HG02970 (cell line): ENCODE measurements around the gene FAM53B.

Source experiments
- ATAC-seq: cut with Tn5 transposase; IDR thresholded peaks from one replicate; pipeline ENCODE4 v1.9.1; 2021; ENCODE audit warnings: mild to moderate bottlenecking, moderate library complexity, moderate number of reproducible peaks; ENCODE audit not compliant: unreplicated experiment, low FRiP score

The FAM53B gene

DNA sequence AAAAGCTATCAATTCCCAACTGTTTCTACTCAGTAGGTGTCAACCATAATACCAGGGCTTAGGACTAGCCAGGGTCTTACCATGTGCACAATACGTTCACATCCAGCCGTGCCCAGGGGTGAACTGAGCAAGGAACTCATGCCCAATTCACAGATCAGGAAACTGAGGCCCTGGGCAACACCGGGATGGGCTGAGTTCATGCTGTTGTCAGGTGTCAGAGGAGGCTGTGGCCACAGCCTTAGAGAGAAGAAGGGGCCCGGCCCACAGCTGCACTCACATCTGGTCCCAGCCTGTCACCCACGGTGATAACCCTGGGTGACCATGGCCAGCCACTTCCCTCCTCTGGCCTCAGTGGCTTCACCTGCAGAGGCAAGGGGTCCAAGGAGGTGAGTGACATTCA is 92.0 kb downstream of the FAM53B start:
- no peak for ATAC-seq

DNA sequence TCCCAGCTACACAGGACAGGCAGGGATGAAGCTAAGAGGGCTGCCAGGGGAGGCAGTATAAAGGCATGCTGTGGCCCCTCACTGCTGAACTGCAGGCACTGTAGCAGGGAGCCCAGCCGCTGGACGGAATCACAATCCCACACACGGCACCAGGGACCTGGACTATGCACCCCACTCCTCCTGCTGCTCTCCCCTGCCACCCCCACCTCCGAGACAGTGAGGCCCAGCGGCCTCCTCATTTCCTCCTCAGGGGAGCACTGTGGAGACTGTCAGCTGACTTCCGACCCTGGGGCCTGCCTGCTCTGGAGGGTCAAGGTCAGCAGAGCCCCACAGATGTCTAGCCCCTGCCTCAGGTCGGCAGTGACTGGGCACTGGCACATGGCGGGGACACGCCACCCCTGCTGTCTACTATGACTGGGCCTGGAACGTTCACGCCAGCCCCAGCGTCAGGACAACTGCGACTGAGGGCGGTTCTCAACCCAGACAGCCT is 92.7 kb downstream of the FAM53B start:
- ATAC-seq, result no peak

DNA sequence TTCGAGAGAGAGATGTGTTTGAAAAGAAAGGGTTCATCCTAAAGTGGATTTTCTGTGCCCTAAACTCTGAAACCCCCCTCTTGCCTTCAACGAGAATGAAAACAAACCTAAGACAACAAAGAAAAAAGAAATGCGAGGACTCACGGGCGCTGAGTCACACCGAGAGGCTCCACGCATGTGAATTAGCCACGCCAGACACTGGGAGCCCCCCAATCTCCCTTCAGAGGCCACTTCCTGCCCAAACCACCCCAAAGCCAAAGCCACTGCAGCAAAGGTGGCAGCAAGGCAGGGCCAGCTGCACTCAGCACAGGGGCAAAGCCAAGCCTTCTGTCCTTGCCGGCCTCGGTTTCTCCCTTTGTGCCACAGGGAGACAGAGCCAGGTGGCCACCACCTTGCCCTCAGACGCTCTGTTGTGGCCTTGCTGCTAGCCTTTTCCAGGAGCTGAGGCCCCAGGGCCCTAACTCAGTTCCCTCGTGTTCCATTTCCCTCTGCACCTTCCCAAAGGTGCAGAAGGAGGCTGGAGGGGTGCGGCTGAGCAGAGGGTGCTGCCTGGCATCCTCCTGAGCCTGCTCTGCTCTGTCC is 93.3 kb downstream of the FAM53B start:
- ATAC-seq, result no peak

DNA sequence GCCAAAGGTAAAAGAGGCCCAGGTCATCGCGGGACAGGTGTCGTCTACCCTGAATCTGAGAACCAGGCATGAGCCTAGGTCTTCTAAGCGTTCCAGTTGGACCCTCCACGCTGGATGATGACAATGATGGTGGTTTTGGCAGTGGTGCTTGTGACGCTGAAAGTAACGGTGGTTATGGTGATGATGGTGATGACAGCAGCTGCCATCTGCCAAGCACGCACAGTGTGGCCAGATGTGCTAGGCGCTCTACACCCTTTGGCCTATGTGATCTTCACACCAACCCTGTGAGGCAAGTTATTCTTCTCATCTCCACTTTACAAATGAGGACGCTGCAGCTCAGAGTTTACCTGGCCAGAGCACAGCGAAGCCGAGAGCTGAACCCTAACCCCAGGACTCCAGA is 93.9 kb downstream of the FAM53B start:
- no peak for ATAC-seq

DNA sequence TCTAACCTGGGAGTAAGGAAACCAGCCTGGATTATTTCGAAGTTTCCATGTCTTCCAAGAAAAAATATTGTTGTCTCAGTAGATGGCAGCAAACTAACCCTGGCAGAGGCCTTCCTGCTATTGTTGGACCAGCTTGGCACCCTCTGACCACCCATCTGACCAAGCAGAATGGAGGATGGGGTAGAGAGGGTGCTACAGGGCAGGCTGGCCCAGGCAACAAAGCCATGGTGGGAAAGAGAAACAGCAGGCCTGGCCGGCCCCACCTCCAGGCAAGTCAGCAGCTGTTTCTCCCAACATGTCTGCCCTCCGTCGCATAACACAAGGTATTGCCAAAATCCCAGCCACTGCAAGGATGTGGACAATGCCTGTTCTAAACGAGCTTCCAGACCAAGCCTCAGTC is 95.0 kb downstream of the FAM53B start:
- no peak for ATAC-seq

DNA sequence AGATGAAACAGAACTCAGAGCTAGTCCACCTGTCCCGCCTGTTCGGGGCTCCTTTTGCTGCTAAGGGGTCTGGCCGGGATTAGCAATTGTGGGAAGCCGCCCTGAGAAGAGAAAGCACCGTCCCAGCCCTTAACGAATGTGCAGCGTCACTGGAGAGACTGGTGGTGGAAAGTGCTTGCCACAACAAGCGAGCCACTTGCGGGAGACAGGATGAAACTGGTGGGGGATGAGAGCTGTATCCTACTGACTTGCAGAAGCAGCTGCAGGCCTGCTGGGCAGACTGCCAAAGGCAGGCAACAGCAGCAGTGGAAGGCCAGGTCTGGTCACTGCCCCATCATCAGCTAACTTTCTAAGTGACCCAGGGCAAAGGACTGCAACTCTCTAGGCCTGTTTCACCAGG is 95.4 kb downstream of the FAM53B start:
- no peak for ATAC-seq

DNA sequence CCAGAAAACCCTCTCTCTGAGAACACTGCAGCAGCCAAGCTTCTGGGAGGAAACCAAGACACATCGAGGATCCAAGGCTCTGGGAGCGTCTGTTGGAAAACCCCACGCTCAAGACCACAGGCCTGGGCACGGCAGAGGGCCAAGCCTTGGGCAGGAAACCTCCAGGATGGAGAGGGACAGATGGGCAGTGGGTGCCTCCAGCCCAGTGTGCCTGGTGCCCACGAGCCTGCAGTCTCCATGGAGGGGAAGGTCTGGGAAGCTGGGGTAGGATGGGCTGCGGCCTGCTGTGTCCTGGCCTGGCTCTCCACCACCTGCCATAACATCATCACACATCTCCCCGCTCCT is 96.1 kb downstream of the FAM53B start:
- no peak for ATAC-seq

DNA sequence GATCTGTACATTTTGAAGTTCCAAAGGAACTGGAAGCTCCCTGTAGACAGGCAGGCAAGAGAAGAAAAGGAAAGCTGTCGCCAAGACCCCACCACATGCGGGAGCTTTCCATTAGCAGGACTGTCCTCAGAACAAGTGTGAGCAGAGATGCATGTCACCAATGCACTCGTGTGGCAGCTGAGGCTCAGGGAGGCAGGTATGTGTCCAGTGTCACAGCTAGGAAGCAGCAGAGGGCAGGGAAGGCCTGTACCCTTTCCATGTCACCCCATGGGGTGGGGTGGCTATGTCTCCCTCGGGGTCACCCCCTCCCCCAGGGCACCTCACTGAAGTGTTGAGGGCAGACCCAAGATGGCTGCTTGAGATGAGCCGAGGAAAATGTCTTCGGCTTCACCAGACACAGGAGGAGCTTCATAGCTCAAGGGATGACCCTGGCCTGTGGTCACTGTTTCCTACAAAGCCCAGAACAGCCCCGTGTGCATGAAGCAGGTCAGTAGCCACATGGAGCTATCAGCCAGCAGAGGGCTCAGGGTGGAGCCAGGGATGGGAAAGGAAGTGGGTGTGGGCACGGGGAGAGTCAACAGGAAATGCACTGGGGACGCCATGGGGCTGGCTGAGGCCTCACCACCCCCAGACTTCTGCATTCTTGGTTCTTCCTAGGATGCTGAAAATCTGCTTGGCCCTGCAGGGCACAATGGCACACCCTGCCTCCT is 96.6 kb downstream of the FAM53B start:
- no peak for ATAC-seq

DNA sequence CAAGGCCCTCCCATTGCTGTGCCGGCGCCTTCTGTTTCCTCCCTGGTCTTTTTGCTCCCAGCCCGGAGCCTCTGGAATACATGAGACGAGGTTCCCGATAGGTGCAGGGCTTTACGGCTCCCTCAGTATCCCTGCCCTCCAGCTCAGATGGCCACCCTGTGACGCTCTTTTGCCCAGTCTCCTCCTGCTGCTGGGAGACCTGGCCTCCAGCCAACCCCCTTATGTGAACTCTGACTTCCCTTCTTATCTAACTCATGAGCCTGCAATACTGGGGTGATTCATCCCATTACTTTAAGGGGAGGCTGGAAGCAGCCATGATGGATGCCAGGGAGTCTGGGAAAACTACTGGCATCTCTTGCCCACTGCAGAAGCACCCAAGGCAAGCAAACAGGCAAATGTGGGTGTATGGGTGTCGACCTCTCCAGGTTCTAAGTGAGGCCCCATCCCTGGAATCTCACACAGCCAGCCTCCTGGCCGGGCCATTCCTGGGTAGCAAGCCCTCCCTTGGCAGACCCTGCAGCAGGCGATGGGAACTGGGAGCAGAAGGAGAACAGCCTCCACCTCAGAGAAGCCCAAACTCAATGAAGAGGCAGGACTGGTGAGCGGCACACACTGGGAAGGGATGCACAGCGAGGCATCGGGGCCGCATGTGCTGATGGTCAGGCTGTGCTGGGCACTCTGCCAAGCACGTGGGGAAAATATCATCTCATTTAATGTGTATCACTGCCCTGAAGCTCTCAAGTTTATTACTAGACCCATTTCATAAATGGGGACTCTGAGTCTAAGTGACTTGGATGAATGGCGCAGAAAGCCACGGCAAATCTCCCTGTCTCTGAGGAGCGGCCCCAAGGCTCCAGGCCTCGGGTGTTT is 97.5 kb downstream of the FAM53B start:
- ATAC-seq, result no peak

DNA sequence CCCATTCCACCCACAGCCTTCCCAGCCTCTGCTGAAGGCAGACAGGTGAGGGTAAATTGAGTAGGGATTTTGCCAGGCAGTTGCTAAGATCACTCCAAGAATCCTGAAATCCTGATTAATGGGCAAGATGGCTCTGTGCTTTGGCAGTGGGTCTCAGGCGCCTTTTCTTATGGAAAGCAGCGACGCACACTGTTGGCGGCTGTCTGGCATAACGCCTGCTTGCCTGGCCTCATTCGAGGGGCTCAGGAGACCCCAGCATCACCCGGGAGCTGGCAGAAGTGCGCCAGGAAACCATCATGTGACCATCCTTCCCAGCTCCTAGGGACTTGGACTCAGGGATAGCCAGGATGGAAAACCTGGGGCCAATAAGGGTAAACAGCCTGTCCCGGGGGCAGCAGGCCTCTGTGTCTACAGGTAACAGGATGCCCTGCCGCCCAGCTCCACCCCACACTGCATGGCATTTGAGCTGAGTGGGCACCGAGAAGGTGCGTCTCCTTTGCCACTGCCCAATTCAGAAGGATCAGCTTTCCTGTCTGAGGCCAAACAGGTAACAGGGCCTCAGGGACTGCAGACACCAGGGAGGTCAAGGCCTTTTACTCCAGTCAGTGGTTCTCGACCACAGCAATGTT is 98.6 kb downstream of the FAM53B start:
- no peak for ATAC-seq

DNA sequence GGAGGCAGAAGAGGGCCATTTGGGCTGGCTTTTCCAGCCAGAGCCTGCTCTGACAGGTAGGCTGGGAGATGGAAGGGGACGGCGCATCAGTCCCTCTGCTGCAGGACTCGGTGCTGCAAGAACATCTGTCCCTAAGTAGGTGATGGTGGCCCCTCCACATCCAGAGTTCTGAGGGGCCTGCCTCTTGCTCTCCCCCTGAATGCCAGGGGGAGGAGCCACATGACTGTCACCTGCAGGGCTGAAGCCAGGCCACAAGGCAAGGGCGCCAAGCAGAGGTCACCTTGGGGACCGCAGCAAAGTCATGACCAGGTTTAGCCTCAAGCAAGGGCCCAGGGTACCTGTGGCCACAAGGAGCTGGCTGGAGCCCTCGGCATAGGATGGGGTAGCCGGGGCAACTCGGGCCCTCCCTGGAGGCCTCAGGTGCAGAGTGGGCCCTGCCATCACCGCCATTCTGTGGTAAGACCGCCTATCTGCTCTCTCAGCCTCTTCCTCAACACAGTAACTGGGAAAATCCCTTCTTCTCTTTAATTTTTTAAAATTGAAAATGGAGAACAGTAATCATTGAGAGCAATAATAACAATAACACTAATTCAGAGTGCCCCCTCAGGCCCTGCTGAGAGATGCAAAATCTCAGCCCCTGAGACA is 99.3 kb downstream of the FAM53B start:
- ATAC-seq, result no peak

DNA sequence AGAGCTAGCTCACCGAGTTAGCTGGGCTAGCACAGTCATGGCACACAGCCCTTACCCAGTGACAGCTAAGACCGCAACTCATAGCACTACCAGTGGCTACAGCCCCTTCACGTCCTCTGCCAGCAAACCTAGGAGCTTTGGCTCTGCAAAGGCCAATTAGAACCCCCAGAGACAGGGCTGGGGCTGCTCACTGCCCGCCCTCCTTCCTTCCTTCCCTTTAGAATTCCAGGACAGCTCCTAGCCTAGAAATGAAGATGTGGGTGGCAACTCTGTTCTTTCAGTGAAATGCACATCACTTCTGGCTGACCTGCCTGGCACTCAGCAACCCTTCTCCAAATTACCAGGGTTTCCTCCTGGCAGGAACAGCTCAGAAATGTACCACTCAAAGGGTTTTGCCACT is 99.9 kb downstream of the FAM53B start:
- no peak for ATAC-seq

DNA sequence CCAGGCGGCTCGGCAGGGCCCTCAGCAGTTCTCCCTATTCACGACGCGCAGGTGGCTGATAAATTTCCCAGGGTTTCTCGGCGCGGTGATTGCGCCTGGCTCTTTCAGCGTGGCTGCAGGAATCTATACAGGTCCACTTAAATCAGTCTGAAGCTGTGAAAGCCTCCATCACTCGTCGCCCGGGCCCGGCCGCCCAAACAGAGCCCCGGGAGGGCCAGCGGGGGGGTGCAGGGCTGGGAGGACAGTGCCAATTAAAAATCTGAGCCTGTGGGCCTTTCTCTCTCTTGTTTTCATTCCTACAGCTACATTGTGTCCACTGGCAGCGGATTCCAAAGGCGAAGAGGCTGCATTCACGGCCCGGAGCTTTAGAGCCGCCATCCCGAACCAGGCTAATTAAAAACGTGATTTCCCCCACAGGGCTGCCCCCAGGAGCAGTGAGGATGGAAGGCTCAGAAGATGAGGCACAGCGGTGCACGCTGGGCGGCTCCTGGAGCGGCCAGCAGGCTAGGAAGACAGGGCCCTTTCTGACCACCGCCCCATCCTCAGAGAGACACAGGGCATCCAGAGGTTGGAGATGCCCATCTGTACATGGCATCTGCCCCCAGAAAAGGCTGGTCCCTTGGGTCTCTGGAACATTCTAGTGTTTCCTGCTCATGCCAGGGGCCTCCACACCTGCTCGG is 100.7 kb downstream of the FAM53B start:
- ATAC-seq, result no peak

DNA sequence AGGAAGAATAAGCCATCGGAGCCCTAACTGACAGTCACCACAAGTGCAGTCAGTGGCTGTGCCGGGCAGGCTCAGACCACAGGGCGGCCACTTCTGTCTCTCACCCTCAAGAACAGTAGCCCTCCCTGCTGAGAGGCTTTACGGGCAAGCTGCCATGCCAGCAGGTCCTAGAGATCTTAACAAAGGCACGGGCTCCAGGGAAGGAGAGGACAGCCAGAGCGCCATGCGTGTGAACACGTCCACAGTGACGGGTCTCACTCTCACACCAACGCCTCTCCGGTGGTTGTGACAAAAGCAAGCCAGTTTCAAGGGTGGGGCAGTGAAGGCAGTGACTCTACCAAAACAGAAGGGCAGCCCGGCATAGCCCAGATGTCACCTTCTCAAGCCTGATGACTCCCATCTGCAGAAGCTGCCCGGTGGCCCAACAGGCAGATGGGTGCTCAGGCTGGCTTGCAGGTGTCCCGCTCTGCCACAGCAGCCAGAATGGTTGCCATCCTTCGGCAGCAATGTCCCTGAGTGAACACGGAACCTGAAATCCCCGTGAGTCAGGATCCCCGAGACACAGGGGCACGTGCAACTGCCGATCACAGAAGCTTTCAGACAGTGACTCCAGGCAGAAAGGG is 102.0 kb downstream of the FAM53B start:
- ATAC-seq, result no peak

DNA sequence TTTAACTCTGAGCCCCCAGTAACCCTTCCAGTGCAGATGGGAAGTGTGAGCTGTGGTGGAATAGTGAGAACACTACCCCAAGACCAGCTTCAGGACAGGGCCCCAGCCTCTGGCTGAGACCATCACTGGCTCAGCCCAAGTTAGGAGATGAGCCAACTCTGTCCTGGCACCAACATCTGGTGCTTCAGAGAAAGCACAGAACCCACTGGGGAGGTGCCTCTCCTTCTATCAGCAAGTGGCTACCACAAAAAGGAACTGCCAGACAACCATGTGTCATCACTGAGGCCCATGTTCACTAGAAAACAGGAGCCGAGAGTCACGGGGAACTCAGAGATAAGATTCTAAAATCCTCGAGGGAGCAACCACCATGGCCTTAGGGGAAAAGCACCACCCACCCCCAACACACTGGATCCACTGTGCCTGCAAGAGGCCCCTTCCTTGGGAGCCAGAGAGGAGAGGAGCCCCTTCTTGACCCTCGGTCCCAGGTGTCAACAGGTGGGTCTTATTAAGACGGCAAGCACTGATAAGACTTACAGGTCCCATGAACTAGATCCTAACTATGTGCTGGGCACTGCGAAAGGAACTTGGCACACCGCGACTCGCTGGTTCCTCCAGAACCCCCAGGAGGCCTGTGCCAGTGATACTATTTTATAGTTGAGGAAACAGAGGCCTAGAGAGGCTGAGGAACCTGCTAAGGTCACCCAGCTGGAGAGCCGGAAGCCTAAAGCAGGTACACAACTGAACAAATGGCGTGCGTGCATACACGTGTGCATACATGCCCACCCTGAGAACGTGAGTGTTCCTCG is 102.7 kb downstream of the FAM53B start:
- ATAC-seq, result no peak

DNA sequence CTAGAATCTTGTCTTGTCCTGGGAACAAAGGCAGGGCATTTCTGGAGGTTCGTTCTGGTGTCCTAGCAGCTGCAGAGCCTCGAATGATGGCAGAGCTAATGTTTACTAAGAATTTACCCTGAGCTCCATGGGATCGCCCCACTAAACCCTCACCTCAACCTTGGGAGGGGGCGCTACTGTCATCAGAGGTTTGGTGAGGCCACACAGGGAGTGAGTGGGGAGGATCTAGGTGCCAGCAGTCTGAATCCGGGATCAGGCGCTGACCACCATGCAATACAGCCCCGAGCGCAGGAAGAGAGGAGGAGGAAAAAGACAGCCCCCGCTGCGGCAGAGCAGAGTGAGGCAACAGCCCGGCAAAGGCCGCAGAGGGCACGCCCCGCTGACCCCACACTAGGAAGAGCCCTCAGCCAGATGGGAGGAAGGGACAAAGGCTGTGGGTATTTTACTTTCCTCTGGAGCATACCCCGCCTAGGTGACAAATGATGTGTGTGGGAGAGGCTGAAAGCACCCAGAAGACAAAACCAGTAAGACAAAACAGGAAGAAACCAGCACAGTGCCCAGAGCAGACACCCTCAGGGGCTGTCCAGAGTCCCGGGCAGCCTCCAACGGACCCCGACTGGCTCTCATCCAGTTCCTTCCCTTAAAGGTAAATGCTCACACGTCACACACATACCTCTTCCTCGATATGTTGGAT is 103.5 kb downstream of the FAM53B start:
- no peak for ATAC-seq

DNA sequence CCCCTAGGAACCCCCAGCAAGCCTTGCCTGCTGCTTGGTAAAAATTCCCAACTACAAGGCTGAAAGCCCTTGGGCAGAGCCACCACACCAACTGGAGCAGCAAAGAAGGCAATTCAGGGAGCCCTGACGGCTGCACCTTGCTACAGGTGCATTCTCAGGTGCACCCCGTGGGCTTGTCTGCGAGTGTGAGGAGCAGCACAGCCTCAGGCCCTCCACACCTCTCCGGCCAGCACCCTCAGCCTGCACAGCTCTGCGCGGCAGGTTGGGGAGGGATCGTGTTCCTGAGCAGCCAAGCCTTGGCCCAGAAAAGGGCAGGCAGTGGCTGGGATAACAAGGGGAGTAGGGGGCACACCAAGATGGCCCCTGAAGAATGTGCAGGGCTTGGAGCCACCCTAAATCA is 104.1 kb downstream of the FAM53B start:
- no peak for ATAC-seq

DNA sequence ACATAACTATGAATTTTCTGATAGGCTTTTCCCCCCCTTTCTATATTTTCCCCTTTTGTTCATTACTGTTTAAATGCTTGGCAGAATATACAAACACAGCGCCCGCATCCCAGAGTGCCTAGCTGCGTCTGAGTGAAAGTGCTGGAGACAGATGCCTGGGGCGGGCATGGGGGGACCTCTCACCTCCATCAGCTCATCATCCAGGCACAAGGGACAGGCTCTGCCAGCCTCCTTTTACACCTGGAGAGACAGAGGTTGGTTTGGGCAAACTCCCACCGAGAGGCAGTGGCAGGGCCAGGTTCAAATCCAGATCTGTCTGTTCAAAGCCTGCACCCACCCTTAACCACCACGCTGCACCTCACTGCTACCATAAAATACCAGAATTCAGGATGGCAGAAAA is 104.5 kb downstream of the FAM53B start:
- ATAC-seq, result no peak
